Keratinocyte (primary cell): ENCODE data around the gene SLC12A8. TPM values are rescaled to one million over a fixed set of nuclear protein-coding genes. Genes with fewer than 3 reads are reported as not detected.

Experiments
- DNase-seq: peaks from one replicate; pipeline ENCODE4 v3.0.0-alpha.2; 2011; ENCODE audit warnings: low read depth, missing footprints, low spot score
- FAIRE-seq: peaks from 2 replicates; lab custom pipeline; 2011; peaks lifted over from hg19 to GRCh38; lab: Jason Lieb, UNC
- H2AFZ ChIP-seq: 2 replicates; pipeline ENCODE4 v1.6.0; 2012; ENCODE audit warnings: low read length, control low read depth, inconsistent platforms; ENCODE audit not compliant: control insufficient read depth
- H3K27ac ChIP-seq: 2 replicates; pipeline ENCODE4 v1.5.1; 2011; ENCODE audit warnings: low read length; ENCODE audit not compliant: control insufficient read depth, insufficient read depth
- H3K27me3 ChIP-seq: 3 replicates; pipeline ENCODE4 v1.6.0; 2011; ENCODE audit warnings: low read length; ENCODE audit not compliant: control insufficient read depth, insufficient read depth; ENCODE audit errors: extremely low read depth
- H3K36me3 ChIP-seq, 2 experiments: 2 replicates in 1 of 2; 3 replicates in 1 of 2; pipeline ENCODE4 v1.5.1; 2011; ENCODE audit warnings: low read length in 2 of 2, mild to moderate bottlenecking in 1 of 2; ENCODE audit not compliant: control insufficient read depth in 2 of 2, insufficient read depth in 2 of 2; ENCODE audit errors: extremely low read depth in 1 of 2
- H3K4me1 ChIP-seq: 3 replicates; pipeline ENCODE4 v1.5.1; 2011; ENCODE audit warnings: low read length; ENCODE audit not compliant: control insufficient read depth, insufficient read depth; ENCODE audit errors: extremely low read depth
- H3K4me2 ChIP-seq: 3 replicates; pipeline ENCODE4 v1.6.0; 2011; ENCODE audit warnings: low read depth, low read length; ENCODE audit not compliant: control insufficient read depth, insufficient read depth; ENCODE audit errors: extremely low read depth
- H3K4me3 ChIP-seq, 3 experiments: fragments of 200-600 bp in 1 of 3; sonication (generic) in 1 of 3; 2 replicates in 2 of 3; 3 replicates in 1 of 3; pipeline ENCODE4 v1.5.1; 2011 to 2016; ENCODE audit warnings: low read length in 3 of 3, mild to moderate bottlenecking in 3 of 3, control low read depth in 2 of 3, inconsistent platforms in 1 of 3, low read depth in 1 of 3, mixed read lengths in 1 of 3, mixed run types in 1 of 3, moderate library complexity in 1 of 3; ENCODE audit not compliant: control insufficient read depth in 2 of 3, insufficient read depth in 2 of 3; ENCODE audit errors: extremely low read depth in 1 of 3
- H3K79me2 ChIP-seq: 2 replicates; pipeline ENCODE4 v1.6.0; 2012; ENCODE audit warnings: low read length; ENCODE audit not compliant: control insufficient read depth, insufficient read depth
- H3K9ac ChIP-seq: 3 replicates; pipeline ENCODE4 v1.6.0; 2011; ENCODE audit warnings: low read length; ENCODE audit not compliant: control insufficient read depth, insufficient read depth; ENCODE audit errors: extremely low read depth
- H3K9me1 ChIP-seq: 3 replicates; pipeline ENCODE4 v1.6.0; 2011; ENCODE audit warnings: low read length; ENCODE audit not compliant: control insufficient read depth, insufficient read depth; ENCODE audit errors: extremely low read depth
- H3K9me3 ChIP-seq: 2 replicates; pipeline ENCODE4 v1.5.1; 2012; ENCODE audit warnings: low read depth, low read length; ENCODE audit not compliant: control insufficient read depth
- H4K20me1 ChIP-seq: 3 replicates; pipeline ENCODE4 v1.6.0; 2011; ENCODE audit warnings: low read length; ENCODE audit not compliant: control insufficient read depth, insufficient read depth; ENCODE audit errors: extremely low read depth
- EZH2 ChIP-seq: IDR thresholded peaks from one replicate; pipeline ENCODE4 v1.6.1; 2012; ENCODE audit warnings: inconsistent platforms, mild to moderate bottlenecking, low read length, moderate library complexity
- dilution Hi-C: fragments of 300-500 bp; cut with MboI; formaldehyde crosslinking; loops from one replicate; pipeline ENCODE4 v1.7.0; 2020; ENCODE audit warnings: low sequenced_read_pairs; ENCODE audit not compliant: extremely low pct_ligation_motif_present
- polyA plus RNA-seq, 5 experiments: library from polyadenylated mRNA; depleted of rRNA in 3 of 5; stranded (reverse) in 3 of 5; stranded (forward) in 1 of 5; unstranded in 1 of 5; fragments of >200 nt; gene quantifications; 1 replicate in 1 of 5; 2 replicates in 3 of 5; 3 replicates in 1 of 5; pipeline versions ENCODE4 v1.2.1 to v1.2.3, GENCODE V29; 2011 to 2012; ENCODE audit warnings: missing spikeins in 2 of 5, low read depth in 1 of 5, low replicate concordance in 1 of 5
- TF ChIP-seq, protein P1 (sequence below), 3 experiments: IDR thresholded peaks in 1 of 3; conservative IDR thresholded peaks in 1 of 3; optimal IDR thresholded peaks in 1 of 3; 2 replicates in 2 of 3; 3 replicates in 1 of 3; pipeline versions ENCODE3 to v1.5.1; 2011; ENCODE audit warnings: low read length in 3 of 3, mild to moderate bottlenecking in 3 of 3, moderate library complexity in 2 of 3, control low read depth in 1 of 3, inconsistent platforms in 1 of 3; ENCODE audit not compliant: insufficient read depth in 2 of 3; ENCODE audit errors: extremely low read depth in 1 of 3

SLC12A8 gene
- polyA plus RNA-seq, 1 donor (not counting 4 experiments of a cell fraction or from before 2014, with no cell fraction given) = 6.9 TPM

DNA sequence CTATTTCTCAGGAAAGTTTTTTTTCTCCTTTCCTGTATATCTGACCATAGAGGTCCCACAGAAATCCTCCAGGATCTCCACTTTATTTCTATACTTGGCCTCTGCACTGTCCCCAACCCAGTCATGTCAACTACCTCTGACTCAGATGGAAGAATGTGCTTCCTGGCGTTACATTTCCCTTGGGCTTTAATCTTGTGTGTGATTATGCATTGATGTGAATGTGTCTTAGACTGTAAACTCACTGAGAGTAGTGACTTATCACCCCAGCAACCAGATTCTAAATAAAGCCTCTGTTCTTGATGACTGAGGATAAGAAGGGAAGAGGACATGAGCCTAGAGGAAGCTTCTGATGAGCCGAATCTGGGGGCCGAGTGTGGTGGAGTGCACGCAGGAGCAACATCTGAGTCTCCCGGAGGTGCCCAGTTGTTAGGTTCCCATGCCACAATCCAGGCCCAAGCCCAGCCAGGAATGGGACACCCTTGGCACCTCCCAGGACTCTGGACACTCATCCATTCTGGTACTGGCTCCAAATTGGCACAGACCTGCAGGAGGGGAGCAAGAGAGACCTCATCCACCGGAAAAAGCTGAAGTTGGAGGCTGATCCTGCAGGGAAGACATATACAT, 124.7 kb downstream of the SLC12A8 start:
- H3K9me3 ChIP-seq = no peaks in the 10 kb centered on the region
- dilution Hi-C loops = no loop called here
- no peaks in the 10 kb centered on the region for H4K20me1 ChIP-seq
- TF ChIP-seq, protein P1, sequence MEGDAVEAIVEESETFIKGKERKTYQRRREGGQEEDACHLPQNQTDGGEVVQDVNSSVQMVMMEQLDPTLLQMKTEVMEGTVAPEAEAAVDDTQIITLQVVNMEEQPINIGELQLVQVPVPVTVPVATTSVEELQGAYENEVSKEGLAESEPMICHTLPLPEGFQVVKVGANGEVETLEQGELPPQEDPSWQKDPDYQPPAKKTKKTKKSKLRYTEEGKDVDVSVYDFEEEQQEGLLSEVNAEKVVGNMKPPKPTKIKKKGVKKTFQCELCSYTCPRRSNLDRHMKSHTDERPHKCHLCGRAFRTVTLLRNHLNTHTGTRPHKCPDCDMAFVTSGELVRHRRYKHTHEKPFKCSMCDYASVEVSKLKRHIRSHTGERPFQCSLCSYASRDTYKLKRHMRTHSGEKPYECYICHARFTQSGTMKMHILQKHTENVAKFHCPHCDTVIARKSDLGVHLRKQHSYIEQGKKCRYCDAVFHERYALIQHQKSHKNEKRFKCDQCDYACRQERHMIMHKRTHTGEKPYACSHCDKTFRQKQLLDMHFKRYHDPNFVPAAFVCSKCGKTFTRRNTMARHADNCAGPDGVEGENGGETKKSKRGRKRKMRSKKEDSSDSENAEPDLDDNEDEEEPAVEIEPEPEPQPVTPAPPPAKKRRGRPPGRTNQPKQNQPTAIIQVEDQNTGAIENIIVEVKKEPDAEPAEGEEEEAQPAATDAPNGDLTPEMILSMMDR (optimal IDR thresholded peaks at IDR 0.05 in 1 of 3, IDR thresholded peaks at IDR 0.05 in 1 of 3, conservative IDR thresholded peaks at IDR 0.05 in 1 of 3; ENCODE audit: extremely low read depth in 1 of 3, insufficient read depth in 2 of 3, low read length in 3 of 3) = no peak
- TF ChIP-seq EZH2 = no peak
- H3K27me3 ChIP-seq = no peaks in the 10 kb centered on the region
- H3K4me3 ChIP-seq = no peak overlapping the region
- no peak overlapping the region for H3K4me2 ChIP-seq
- H3K36me3 ChIP-seq = peaks cover 2 to 6% of the 10 kb centered on the region in 2 experiments
- H3K4me1 ChIP-seq = no peaks in the 10 kb centered on the region
- no peak overlapping the region for H3K9ac ChIP-seq
- no peak overlapping the region for H3K27ac ChIP-seq
- H2AFZ ChIP-seq = no peak overlapping the region
- no peak for FAIRE-seq
- H3K79me2 ChIP-seq = no peaks in the 10 kb centered on the region
- DNase-seq = no peak
- H3K9me1 ChIP-seq = no peaks in the 10 kb centered on the region

DNA sequence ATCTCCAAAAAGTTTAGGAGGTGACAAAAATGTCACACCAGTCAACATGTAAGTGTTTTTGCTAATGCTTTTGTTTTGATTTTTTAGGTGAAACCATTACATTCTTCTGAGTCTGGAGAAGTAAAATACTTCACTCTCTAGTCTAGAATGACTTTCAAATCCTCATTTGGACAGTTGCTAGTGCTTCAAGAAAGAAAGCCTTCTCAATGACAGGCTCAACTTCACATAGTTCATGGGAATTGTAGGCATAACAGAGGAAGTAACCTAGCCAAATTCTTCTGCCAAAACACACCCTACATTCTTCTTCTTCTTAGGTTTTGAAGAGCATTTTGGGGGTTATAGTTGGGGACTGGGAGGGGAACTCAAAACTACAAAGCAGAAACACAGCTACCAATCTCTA, 127.4 kb downstream of the SLC12A8 start:
- DNase-seq = no peak
- Histone ChIP-seq H4K20me1 (no peaks in the 10 kb centered on the region), H3K9me3 (no peaks in the 10 kb centered on the region), H3K4me3 (no peak overlapping the region), H3K4me2 (no peak overlapping the region), H2AFZ (no peak overlapping the region), H3K4me1 (no peaks in the 10 kb centered on the region), H3K27me3 (no peaks in the 10 kb centered on the region), H3K9me1 (no peaks in the 10 kb centered on the region), H3K9ac (no peak overlapping the region), H3K27ac (no peak overlapping the region), H3K79me2 (no peaks in the 10 kb centered on the region), H3K36me3 (peaks cover 2 to 9% of the 10 kb centered on the region in 2 experiments)
- FAIRE-seq = no peak
- TF ChIP-seq EZH2 = no peak
- TF ChIP-seq, protein P1 (optimal IDR thresholded peaks at IDR 0.05 in 1 of 3, IDR thresholded peaks at IDR 0.05 in 1 of 3, conservative IDR thresholded peaks at IDR 0.05 in 1 of 3; ENCODE audit: extremely low read depth in 1 of 3, insufficient read depth in 2 of 3, low read length in 3 of 3) = no peak
- dilution Hi-C loops = no loop called here
